RPMI8226 (cell line): Measurements from ENCODE around the gene ITPK1.

ENCODE experiments used
- DNase-seq: peaks from one replicate; pipeline ENCODE4 v3.0.0-alpha.2; 2015

Gene ITPK1

GRCh38 chr14:92984082-92984788 is 131.5 kb downstream of the ITPK1 start:
- no peak for DNase-seq

- no peak for DNase-seq
Observed at GRCh38 chr14:92982956-92983355, 132.8 kb downstream of the ITPK1 start.

- no peak for DNase-seq
Observed at GRCh38 chr14:92981726-92982125, 134.0 kb downstream of the ITPK1 start.

GRCh38 chr14:92980866-92981265 is 134.9 kb downstream of the ITPK1 start:
- DNase-seq = no peak

- no peak for DNase-seq
Observed at GRCh38 chr14:92978229-92979021, 137.3 kb downstream of the ITPK1 start.

- DNase-seq = no peak
Observed at GRCh38 chr14:92976268-92976667, 139.5 kb downstream of the ITPK1 start.

- no peak for DNase-seq
Observed at GRCh38 chr14:92974541-92975345, 141.0 kb downstream of the ITPK1 start.

GRCh38 chr14:92973798-92974372 is 141.8 kb downstream of the ITPK1 start:
- DNase-seq = no peak

- DNase-seq = peak; percentile 8
Observed at GRCh38 chr14:92973261-92973797, 142.4 kb downstream of the ITPK1 start.

- DNase-seq = no peak
Observed at GRCh38 chr14:92971601-92972180, 144.0 kb downstream of the ITPK1 start.

GRCh38 chr14:92970271-92970670 is 145.5 kb downstream of the ITPK1 start:
- no peak for DNase-seq

- DNase-seq = no peak
Observed at GRCh38 chr14:92969871-92970270, 145.9 kb downstream of the ITPK1 start.

GRCh38 chr14:92969430-92969829 is 146.3 kb downstream of the ITPK1 start:
- DNase-seq = no peak

GRCh38 chr14:92968291-92969020 is 147.3 kb downstream of the ITPK1 start:
- DNase-seq = no peak

- DNase-seq = no peak
Observed at GRCh38 chr14:92967346-92967926, 148.3 kb downstream of the ITPK1 start.

GRCh38 chr14:92965281-92965680 is 150.4 kb downstream of the ITPK1 start:
- DNase-seq = no peak

GRCh38 chr14:92964124-92965109 is 151.3 kb downstream of the ITPK1 start:
- no peak for DNase-seq

GRCh38 chr14:92963301-92964123 is 152.2 kb downstream of the ITPK1 start:
- no peak for DNase-seq

- DNase-seq = no peak
Observed at GRCh38 chr14:92962831-92963095, 153.0 kb downstream of the ITPK1 start.
